Central memory CD8-positive, alpha-beta T cell (primary cell): ENCODE data around the gene TATDN2.

Source experiments
- ATAC-seq: fragments of 150-1000 bp; cut with Tn5 transposase; replicated peaks from 2 replicates; pipeline ENCODE4 v1.10.0; 2022; ENCODE audit warnings: mild to moderate bottlenecking, moderate FRiP score, moderate number of reproducible peaks; ENCODE audit not compliant: poor library complexity, severe bottlenecking; ENCODE audit errors: extremely low read depth
- DNase-seq, 2 donors: peaks; one replicate each; pipeline ENCODE4 v3.0.0; 2021; ENCODE audit warnings: low spot score in 2 of 2
- H3K27ac Mint-ChIP-seq: one replicate; pipeline ENCODE4 v1.8.0; 2022; ENCODE audit warnings: low read depth, mild to moderate bottlenecking, moderate library complexity, mixed read lengths
- H3K27me3 Mint-ChIP-seq: one replicate; pipeline ENCODE4 v1.8.0; 2022; ENCODE audit warnings: mixed read lengths
- H3K36me3 Mint-ChIP-seq: one replicate; pipeline ENCODE4 v1.8.0; 2022; ENCODE audit warnings: mild to moderate bottlenecking, moderate library complexity, mixed read lengths; ENCODE audit not compliant: insufficient read depth
- H3K4me1 Mint-ChIP-seq: one replicate; pipeline ENCODE4 v1.8.0; 2022; ENCODE audit warnings: mixed read lengths
- H3K4me3 Mint-ChIP-seq: one replicate; pipeline ENCODE4 v1.8.0; 2022; ENCODE audit warnings: mild to moderate bottlenecking, moderate library complexity, mixed read lengths
- H3K9me3 Mint-ChIP-seq: one replicate; pipeline ENCODE4 v1.8.0; 2022; ENCODE audit warnings: mixed read lengths

TATDN2 gene

GRCh38 chr3:10224794-10225665, 23.2 kb upstream of the TATDN2 start:
- ATAC-seq (peak; percentile 42), DNase-seq (peak; percentile 43 to 49)
- peaks cover 36% of the 10 kb centered on the region for H3K4me1 Mint-ChIP-seq
- peak overlapping the region; percentile 63 for H3K4me3 Mint-ChIP-seq
- H3K36me3 Mint-ChIP-seq, result peaks cover 6% of the 10 kb centered on the region
- H3K27ac Mint-ChIP-seq, result peak overlapping the region; percentile 76
- no peaks in the 10 kb centered on the region for H3K27me3 Mint-ChIP-seq
- H3K9me3 Mint-ChIP-seq, result no peaks in the 10 kb centered on the region

DNA sequence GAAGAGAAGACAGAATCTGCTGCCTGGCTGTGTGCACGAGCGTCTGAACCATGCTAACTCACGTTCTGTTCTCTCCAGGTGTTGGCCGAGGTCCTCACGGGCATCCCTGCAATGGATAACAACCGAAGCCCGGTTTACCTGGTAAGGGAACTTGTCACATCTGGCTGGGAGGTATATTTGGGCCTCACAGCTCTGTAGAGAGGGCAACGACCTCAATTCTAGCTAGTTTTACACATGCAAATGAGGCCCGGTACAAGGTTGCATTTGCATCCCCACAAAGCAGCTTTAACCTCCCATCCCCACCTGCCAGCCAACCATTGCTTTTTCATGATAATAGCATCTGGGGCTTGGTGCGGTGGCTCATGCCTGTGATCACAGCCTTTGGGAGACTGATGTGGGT, 22.0 kb upstream of the TATDN2 start:
- Mint-ChIP-seq H3K4me1 (peaks cover 27% of the 10 kb centered on the region), H3K9me3 (no peaks in the 10 kb centered on the region), H3K4me3 (no peak overlapping the region), H3K36me3 (peaks cover 6% of the 10 kb centered on the region), H3K27me3 (no peaks in the 10 kb centered on the region), H3K27ac (no peak overlapping the region)
- DNase-seq (no peak), ATAC-seq (no peak)

DNA sequence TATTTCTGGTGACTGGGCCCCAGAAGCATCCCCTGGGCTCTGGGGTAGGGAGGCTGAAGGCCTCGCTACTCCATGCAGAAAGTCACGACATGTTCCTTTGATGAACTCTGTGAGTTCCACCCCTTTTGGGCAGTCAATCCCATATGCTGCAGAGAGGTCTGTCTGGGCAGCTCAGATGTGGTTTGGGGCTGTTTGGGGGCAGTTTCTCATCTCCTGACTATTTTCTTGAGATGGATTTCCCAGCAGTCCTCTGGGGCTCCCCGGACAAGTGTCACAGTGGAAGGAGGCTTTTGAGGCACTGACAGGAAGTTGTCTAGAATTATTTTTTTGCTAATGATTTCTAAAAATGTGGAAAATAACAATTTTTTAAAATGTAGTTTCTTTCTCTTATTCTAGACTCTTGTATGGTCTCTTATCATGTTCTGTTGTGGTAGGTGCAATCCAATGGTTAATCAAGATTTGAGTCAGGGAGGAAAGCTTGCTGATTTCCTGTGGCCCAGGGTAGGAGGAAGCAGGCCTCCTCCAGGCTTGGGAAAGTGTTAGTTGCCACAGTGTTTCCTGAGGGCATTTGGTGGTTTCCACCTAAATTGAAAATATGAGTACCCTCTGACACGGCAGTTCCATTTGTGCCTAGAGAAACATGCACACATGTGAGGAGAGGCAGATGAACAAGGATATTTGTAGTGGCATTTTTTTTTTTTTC, 19.9 kb upstream of the TATDN2 start:
- Mint-ChIP-seq H3K4me3 (no peak overlapping the region), H3K27me3 (no peaks in the 10 kb centered on the region), H3K27ac (no peak overlapping the region), H3K36me3 (peaks cover 8% of the 10 kb centered on the region), H3K4me1 (peaks cover 23% of the 10 kb centered on the region), H3K9me3 (no peaks in the 10 kb centered on the region)
- ATAC-seq (no peak), DNase-seq (no peak)

DNA sequence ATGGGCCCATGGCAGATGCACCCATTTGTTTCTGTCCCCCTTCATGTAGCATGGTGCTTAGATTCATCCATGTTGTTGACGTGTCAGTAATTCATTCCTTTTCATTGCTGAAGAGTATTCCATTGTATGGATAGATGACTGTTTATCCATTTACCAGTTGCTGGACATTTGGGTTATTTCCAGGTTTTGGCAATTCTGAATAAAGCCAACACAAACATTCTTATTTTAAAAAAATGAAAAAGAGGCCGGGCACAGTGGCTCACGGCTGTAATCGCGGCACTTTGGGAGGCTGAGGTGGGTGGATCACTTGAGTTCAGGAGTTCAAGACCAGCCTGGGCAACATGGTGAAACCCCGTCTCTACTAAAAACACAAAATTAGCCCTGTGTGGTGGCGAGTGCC, 18.7 kb upstream of the TATDN2 start:
- Mint-ChIP-seq H3K4me3 (no peak overlapping the region), H3K27ac (no peak overlapping the region), H3K27me3 (no peaks in the 10 kb centered on the region), H3K36me3 (peaks cover 8% of the 10 kb centered on the region), H3K4me1 (peaks cover 15% of the 10 kb centered on the region), H3K9me3 (no peaks in the 10 kb centered on the region)
- ATAC-seq (no peak), DNase-seq (no peak)

GRCh38 chr3:10232137-10232536, 16.1 kb upstream of the TATDN2 start:
- no peak for DNase-seq
- H3K4me3 Mint-ChIP-seq, result no peak overlapping the region
- H3K9me3 Mint-ChIP-seq, result no peaks in the 10 kb centered on the region
- H3K36me3 Mint-ChIP-seq, result peaks cover 14% of the 10 kb centered on the region
- no peak for ATAC-seq
- no peaks in the 10 kb centered on the region for H3K27me3 Mint-ChIP-seq
- no peak overlapping the region for H3K27ac Mint-ChIP-seq
- peaks cover 7% of the 10 kb centered on the region for H3K4me1 Mint-ChIP-seq

- Mint-ChIP-seq H3K4me1 (peaks cover 17% of the 10 kb centered on the region), H3K36me3 (peaks cover 11% of the 10 kb centered on the region), H3K4me3 (no peak overlapping the region), H3K27ac (no peak overlapping the region), H3K9me3 (no peaks in the 10 kb centered on the region), H3K27me3 (no peaks in the 10 kb centered on the region)
- ATAC-seq (no peak), DNase-seq (no peak)
These were observed 14.3 kb upstream of the TATDN2 start for GRCh38 chr3:10233988-10234387.

DNA sequence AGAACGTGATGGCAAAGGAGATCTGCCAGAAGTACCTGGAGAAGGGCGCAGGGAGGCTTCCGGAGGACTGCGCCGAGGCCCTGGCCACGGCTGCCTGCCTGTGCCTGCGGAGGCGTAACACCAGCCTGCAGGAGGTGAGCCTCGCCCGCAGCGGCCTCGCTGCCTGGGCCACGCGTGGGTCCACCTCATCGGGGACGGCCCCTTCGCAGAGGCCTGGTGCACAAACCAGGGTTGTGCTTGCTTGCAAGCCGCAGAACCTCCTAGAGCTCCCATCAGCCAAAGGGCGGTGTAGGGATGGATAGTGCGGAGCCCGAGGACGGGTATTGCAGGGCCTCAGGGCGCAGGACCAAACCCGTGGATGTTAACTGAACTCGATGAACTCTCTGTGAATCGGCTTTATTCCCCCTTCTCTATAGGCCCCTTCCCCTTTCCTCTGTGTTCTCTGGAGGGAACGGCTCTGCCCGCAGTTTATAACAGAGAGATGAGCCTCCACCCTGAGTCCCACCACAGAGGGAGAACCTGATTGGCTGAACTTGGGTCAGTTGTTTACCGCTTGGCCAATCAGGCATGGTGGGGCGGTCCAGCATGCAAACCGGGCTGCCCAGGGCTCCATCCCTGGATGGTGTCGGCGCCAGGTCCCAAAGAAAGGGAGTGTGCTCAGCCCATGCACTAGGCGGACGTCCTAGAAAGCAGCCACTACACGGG, 13.6 kb upstream of the TATDN2 start:
- Mint-ChIP-seq H3K27me3 (no peaks in the 10 kb centered on the region), H3K27ac (no peak overlapping the region), H3K4me1 (peaks cover 24% of the 10 kb centered on the region), H3K4me3 (no peak overlapping the region), H3K9me3 (no peaks in the 10 kb centered on the region), H3K36me3 (peaks cover 16% of the 10 kb centered on the region)
- ATAC-seq (no peak), DNase-seq (no peak)

GRCh38 chr3:10235551-10235950, 12.7 kb upstream of the TATDN2 start:
- Mint-ChIP-seq H3K27ac (no peak overlapping the region), H3K9me3 (no peaks in the 10 kb centered on the region), H3K4me3 (no peak overlapping the region), H3K36me3 (peaks cover 17% of the 10 kb centered on the region), H3K27me3 (no peaks in the 10 kb centered on the region), H3K4me1 (peaks cover 25% of the 10 kb centered on the region)
- ATAC-seq (no peak), DNase-seq (no peak)

DNA sequence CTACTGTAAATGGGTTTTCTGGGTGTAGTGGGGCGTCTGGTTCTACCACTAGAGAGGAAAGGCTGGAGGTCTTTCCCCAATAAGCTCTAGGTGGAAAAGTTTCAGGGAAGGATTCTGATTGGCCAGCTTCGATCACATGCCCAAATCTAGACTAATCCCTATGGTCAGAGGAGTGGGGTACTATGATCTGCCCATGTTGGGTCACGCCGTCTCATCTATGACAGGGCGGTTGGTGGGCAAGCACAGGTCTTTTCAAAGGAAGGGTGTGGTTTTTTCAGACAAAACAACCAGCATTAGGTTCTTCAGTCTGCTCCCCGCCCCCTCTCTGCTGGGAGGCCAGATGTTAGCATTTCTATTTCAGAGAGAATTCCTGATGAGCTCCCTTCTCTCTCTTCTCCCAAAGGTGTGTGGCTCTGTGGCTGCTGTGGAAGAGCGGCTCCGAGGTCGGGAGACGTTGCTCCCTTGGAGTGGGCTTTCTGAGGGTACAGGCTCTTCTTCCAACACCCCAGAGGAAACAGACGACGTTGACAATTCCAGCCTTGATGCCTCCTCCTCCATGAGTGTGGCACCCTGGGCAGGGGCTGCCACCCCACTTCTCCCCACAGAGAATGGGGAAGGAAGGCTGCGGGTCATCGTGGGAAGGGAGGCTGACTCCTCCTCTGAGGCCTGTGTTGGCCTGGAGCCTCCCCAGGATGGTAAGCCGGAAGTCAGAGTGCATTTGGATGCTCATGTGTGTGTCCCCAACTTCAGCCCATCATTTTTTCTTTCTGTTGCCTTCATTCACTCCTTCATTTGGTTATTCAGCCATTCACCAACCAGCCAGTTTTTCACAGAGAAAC, 9.7 kb upstream of the TATDN2 start:
- Mint-ChIP-seq H3K27me3 (no peaks in the 10 kb centered on the region), H3K27ac (peak overlapping the region; percentile 72), H3K36me3 (peaks cover 19% of the 10 kb centered on the region), H3K9me3 (no peaks in the 10 kb centered on the region), H3K4me1 (peaks cover 40% of the 10 kb centered on the region), H3K4me3 (no peak overlapping the region)
- DNase-seq (no peak), ATAC-seq (no peak)

- no peak overlapping the region for H3K4me3 Mint-ChIP-seq
- no peak for DNase-seq
- no peak for ATAC-seq
- H3K27ac Mint-ChIP-seq, result no peak overlapping the region
- peaks cover 19% of the 10 kb centered on the region for H3K36me3 Mint-ChIP-seq
- peaks cover 40% of the 10 kb centered on the region for H3K4me1 Mint-ChIP-seq
- H3K9me3 Mint-ChIP-seq, result peaks cover 5% of the 10 kb centered on the region
- no peaks in the 10 kb centered on the region for H3K27me3 Mint-ChIP-seq
These were observed 7.5 kb upstream of the TATDN2 start for GRCh38 chr3:10240799-10241198.

DNA sequence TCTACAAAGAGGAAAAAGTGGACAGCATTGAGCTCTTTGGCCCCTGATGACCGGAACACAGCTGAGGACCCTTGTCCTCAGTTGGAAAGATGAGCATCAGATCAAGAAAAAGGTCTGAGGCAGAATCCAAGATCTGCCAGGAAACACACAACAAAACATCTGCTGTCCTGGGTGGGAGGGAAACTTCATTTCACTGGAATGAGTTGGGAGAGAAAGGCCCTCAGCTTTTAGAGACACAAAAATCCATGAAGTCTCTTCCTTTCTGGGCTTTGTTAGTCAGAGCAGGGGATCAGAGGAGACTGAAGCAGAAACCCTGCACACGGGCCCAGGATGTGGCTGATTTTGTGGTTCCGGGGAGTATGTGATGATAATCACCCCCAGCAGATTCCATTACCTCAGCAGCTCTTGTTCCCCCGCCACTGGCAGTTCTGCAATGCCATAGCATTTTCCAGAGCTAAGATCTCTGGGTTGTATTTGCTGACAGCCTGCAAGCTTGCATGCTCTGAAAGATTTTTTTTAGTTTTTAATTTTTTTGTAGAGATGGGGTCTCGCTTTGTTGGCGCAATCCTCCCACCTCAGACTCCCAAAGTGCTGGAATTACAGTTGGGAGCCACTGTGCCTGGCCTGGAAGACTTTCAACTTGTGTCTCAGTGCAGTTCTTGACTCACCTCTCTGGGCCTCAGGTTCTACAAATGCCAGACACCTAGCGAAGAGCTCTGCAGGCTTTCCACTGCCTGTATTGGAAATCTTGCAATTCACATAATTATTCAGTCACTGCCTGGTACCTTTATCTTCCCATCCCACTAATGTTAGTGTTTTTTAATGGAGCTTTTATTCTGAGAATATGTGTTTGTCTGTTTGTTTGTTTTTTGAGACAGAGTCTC, 5.8 kb upstream of the TATDN2 start:
- Mint-ChIP-seq H3K27me3 (no peaks in the 10 kb centered on the region), H3K27ac (peak overlapping the region; percentile 67), H3K36me3 (peaks cover 16% of the 10 kb centered on the region), H3K4me1 (peaks cover 42% of the 10 kb centered on the region), H3K9me3 (peaks cover 5% of the 10 kb centered on the region), H3K4me3 (peak overlapping the region; percentile 69)
- peak; percentile 32 to 50 for DNase-seq
- ATAC-seq, result peak; percentile 99
